ENCODE results near the gene PROZ. TPM values are rescaled to one million over a fixed set of nuclear protein-coding genes. Genes with fewer than 3 reads are reported as not detected.

PROZ gene
- total and polyA plus RNA-seq, 9 of the 15 experiments (the other 6 are each of a cell fraction or from before 2014, with no cell fraction given), result not detected

- no peak for TF ChIP-seq STAG1 (CRISPR knock-in tag; IDR thresholded peaks at IDR 0.05; ENCODE audit: borderline replicate concordance)
- no peak for TF ChIP-seq ZNF224 (CRISPR knock-in tag; IDR thresholded peaks at IDR 0.05)
- TF ChIP-seq, protein P1, sequence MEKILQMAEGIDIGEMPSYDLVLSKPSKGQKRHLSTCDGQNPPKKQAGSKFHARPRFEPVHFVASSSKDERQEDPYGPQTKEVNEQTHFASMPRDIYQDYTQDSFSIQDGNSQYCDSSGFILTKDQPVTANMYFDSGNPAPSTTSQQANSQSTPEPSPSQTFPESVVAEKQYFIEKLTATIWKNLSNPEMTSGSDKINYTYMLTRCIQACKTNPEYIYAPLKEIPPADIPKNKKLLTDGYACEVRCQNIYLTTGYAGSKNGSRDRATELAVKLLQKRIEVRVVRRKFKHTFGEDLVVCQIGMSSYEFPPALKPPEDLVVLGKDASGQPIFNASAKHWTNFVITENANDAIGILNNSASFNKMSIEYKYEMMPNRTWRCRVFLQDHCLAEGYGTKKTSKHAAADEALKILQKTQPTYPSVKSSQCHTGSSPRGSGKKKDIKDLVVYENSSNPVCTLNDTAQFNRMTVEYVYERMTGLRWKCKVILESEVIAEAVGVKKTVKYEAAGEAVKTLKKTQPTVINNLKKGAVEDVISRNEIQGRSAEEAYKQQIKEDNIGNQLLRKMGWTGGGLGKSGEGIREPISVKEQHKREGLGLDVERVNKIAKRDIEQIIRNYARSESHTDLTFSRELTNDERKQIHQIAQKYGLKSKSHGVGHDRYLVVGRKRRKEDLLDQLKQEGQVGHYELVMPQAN (IDR thresholded peaks at IDR 0.05; ENCODE audit: borderline replicate concordance), result no peak
- no peak for TF ChIP-seq MCM2 (IDR thresholded peaks at IDR 0.05; ENCODE audit: low read depth)
- TF ChIP-seq EWSR1 (IDR thresholded peaks at IDR 0.05; ENCODE audit: borderline replicate concordance, low read depth, partially characterized antibody), result no peak
- TF ChIP-seq, protein P2, sequence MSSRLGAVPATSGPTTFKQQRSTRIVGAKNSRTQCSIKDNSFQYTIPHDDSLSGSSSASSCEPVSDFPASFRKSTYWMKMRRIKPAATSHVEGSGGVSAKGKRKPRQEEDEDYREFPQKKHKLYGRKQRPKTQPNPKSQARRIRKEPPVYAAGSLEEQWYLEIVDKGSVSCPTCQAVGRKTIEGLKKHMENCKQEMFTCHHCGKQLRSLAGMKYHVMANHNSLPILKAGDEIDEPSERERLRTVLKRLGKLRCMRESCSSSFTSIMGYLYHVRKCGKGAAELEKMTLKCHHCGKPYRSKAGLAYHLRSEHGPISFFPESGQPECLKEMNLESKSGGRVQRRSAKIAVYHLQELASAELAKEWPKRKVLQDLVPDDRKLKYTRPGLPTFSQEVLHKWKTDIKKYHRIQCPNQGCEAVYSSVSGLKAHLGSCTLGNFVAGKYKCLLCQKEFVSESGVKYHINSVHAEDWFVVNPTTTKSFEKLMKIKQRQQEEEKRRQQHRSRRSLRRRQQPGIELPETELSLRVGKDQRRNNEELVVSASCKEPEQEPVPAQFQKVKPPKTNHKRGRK (tag; IDR thresholded peaks at IDR 0.05), result no peak
- TF ChIP-seq MBD2 (IDR thresholded peaks at IDR 0.05; ENCODE audit: borderline replicate concordance, low read depth), result peak; percentile 77
- no peak; the same call in 1 of the 2 replicates for TF ChIP-seq GATAD2A (IDR thresholded peaks at IDR 0.05)
- no peak for TF ChIP-seq ZNF551 (CRISPR knock-in tag; IDR thresholded peaks at IDR 0.05)
- peak; percentile 51 to 58; a peak in 3 of 4 replicates for TF ChIP-seq NRF1 (conservative IDR thresholded peaks at IDR 0.05 in 1 of 2, IDR thresholded peaks at IDR 0.05 in 1 of 2)
- TF ChIP-seq SMARCA4 (IDR thresholded peaks at IDR 0.05), result no peak
- TF ChIP-seq NFIC (IDR thresholded peaks at IDR 0.05), result peak; percentile 49
- TF ChIP-seq SLC30A9 (CRISPR knock-in tag; IDR thresholded peaks at IDR 0.05), result 0 out of 2 replicates have a peak, but pooled peaks have one; percentile 60
- TF ChIP-seq RAD51 (IDR thresholded peaks at IDR 0.05; ENCODE audit: borderline replicate concordance, low read depth), result no peak
- peak; percentile 97 for TF ChIP-seq ZFX (CRISPR knock-in tag; IDR thresholded peaks at IDR 0.05)
- no peak for TF ChIP-seq ZNF232 (CRISPR knock-in tag; IDR thresholded peaks at IDR 0.05)
- no peak for TF ChIP-seq MCM5 (IDR thresholded peaks at IDR 0.05; ENCODE audit: low read depth)
- no peak for TF ChIP-seq CHD1 (IDR thresholded peaks at IDR 0.05; ENCODE audit: low read length)
- TF ChIP-seq CBX8 (IDR thresholded peaks at IDR 0.05; ENCODE audit: borderline replicate concordance, extremely low read depth, low read depth, low read length, poor library complexity, severe bottlenecking), result no peak
- TF ChIP-seq, protein P3, sequence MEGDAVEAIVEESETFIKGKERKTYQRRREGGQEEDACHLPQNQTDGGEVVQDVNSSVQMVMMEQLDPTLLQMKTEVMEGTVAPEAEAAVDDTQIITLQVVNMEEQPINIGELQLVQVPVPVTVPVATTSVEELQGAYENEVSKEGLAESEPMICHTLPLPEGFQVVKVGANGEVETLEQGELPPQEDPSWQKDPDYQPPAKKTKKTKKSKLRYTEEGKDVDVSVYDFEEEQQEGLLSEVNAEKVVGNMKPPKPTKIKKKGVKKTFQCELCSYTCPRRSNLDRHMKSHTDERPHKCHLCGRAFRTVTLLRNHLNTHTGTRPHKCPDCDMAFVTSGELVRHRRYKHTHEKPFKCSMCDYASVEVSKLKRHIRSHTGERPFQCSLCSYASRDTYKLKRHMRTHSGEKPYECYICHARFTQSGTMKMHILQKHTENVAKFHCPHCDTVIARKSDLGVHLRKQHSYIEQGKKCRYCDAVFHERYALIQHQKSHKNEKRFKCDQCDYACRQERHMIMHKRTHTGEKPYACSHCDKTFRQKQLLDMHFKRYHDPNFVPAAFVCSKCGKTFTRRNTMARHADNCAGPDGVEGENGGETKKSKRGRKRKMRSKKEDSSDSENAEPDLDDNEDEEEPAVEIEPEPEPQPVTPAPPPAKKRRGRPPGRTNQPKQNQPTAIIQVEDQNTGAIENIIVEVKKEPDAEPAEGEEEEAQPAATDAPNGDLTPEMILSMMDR (IDR thresholded peaks at IDR 0.05 in 2 of 3, conservative IDR thresholded peaks at IDR 0.05 in 1 of 3; ENCODE audit: insufficient read depth in 2 of 3, low read depth in 1 of 3, low read length in 3 of 3), result no peak
- TF ChIP-seq CHCHD3 (CRISPR knock-in tag; IDR thresholded peaks at IDR 0.05), result no peak
- no peak for TF ChIP-seq EZH2 (IDR thresholded peaks at IDR 0.05; ENCODE audit: borderline replicate concordance, low read depth, low read length)
- no peak for TF ChIP-seq RUNX1 (IDR thresholded peaks at IDR 0.05; ENCODE audit: low read depth)
- no peak for TF ChIP-seq TRIM28 (IDR thresholded peaks at IDR 0.05)
Observed at GRCh38 chr13:113208421-113209335, 50.2 kb downstream of the PROZ start, which contains the start of gene PCID2 (continued).

Data from K562 (cell line).